Gastrocnemius medialis (tissue), 4 donors: ENCODE data around the gene MAP3K4. TPM values are rescaled to one million over a fixed set of nuclear protein-coding genes. Genes with fewer than 3 reads are reported as not detected.

Experiments used
- ATAC-seq, 2 donors: fragments of 150-250 bp; one replicate each; pipeline ENCODE4 v1.9.1; 2016
- DNase-seq, 2 donors: peaks; one replicate each; pipeline ENCODE4 v3.0.0-alpha.2; 2019
- H3K27ac ChIP-seq, 4 donors: fragments of 200-600 bp; sonication (generic); 1 replicate in 1 of 4; 2 replicates in 3 of 4; pipeline ENCODE4 v1.5.1; 2016 to 2018; ENCODE audit warnings: mild to moderate bottlenecking in 2 of 4, moderate library complexity in 1 of 4
- H3K27me3 ChIP-seq, 3 donors: fragments of 200-600 bp; sonication (generic) in 2 of 3; 1 replicate in 1 of 3; 2 replicates in 2 of 3; pipeline versions ENCODE4 v1.5.1 to v1.6.0; 2016 to 2019; ENCODE audit warnings: mild to moderate bottlenecking in 1 of 3, moderate library complexity in 1 of 3
- H3K36me3 ChIP-seq, 2 donors: fragments of 200-600 bp; sonication (generic) in 1 of 2; one replicate each; pipeline ENCODE4 v1.5.1; 2017 to 2018
- H3K4me1 ChIP-seq, 2 donors: fragments of 200-600 bp; sonication (generic) in 1 of 2; one replicate each; pipeline ENCODE4 v1.5.1; 2016 to 2017; ENCODE audit warnings: mild to moderate bottlenecking in 2 of 2
- H3K4me3 ChIP-seq, 4 donors: fragments of 200-600 bp; sonication (generic) in 3 of 4; 1 replicate in 1 of 4; 2 replicates in 3 of 4; pipeline ENCODE4 v1.5.1; 2016 to 2019; ENCODE audit warnings: mild to moderate bottlenecking in 2 of 4
- H3K9me3 ChIP-seq, 3 donors: fragments of 200-600 bp; sonication (generic) in 2 of 3; 1 replicate in 1 of 3; 2 replicates in 2 of 3; pipeline ENCODE4 v1.5.1; 2016 to 2019
- POLR2A ChIP-seq, 2 donors: fragments of 450-650 bp; IDR thresholded peaks; one replicate each; pipeline ENCODE4 v1.6.1; 2017; ENCODE audit warnings: antibody characterized with exemption in 2 of 2, mild to moderate bottlenecking in 2 of 2, moderate library complexity in 2 of 2
- in situ Hi-C, 4 donors: fragments of 200-750 bp; cut with MboI; loops; one replicate each; pipeline versions ENCODE4 v1.15.0 to v1.8.0; 2017; ENCODE audit warnings: low sequenced_read_pairs in 4 of 4
- intact Hi-C: fragments of 100-400 bp; cut with DNase I; formaldehyde crosslinking; loops from one replicate; pipeline ENCODE4 v1.15.1; 2023; ENCODE audit warnings: low total_unique reads
- total RNA-seq, 4 donors: library from RNA; depleted of rRNA; stranded (reverse); fragments of >200 nt; gene quantifications; one replicate each; pipeline versions ENCODE4 v1.1.0 to v1.2.3, GENCODE V29; 2016
- TF ChIP-seq, protein P1 (sequence below), 5 experiments: fragments of 450-650 bp in 3 of 5; fragments of 200-600 bp in 2 of 5; sonication (generic) in 2 of 5; IDR thresholded peaks in 4 of 5; conservative IDR thresholded peaks in 1 of 5; 1 replicate in 4 of 5; 2 replicates in 1 of 5; pipeline ENCODE4 v1.5.1; 2016 to 2019; ENCODE audit warnings: antibody characterized with exemption in 5 of 5, mild to moderate bottlenecking in 3 of 5, moderate library complexity in 3 of 5

The MAP3K4 gene
- total RNA-seq, 4 donors from 2014 or later: 17.4 to 28.1 (median 23.6) TPM

GRCh38 chr6:161066511-161066910, 74.9 kb downstream of the MAP3K4 start:
- intact Hi-C loops: no loop called here
- H3K27me3 ChIP-seq: no peaks in the 10 kb centered on the region
- H3K4me3 ChIP-seq: no peak overlapping the region
- no peak for ATAC-seq
- no peaks in the 10 kb centered on the region for H3K4me1 ChIP-seq
- H3K36me3 ChIP-seq: no peaks in the 10 kb centered on the region
- in situ Hi-C loops: no loop called here
- TF ChIP-seq, protein P1, sequence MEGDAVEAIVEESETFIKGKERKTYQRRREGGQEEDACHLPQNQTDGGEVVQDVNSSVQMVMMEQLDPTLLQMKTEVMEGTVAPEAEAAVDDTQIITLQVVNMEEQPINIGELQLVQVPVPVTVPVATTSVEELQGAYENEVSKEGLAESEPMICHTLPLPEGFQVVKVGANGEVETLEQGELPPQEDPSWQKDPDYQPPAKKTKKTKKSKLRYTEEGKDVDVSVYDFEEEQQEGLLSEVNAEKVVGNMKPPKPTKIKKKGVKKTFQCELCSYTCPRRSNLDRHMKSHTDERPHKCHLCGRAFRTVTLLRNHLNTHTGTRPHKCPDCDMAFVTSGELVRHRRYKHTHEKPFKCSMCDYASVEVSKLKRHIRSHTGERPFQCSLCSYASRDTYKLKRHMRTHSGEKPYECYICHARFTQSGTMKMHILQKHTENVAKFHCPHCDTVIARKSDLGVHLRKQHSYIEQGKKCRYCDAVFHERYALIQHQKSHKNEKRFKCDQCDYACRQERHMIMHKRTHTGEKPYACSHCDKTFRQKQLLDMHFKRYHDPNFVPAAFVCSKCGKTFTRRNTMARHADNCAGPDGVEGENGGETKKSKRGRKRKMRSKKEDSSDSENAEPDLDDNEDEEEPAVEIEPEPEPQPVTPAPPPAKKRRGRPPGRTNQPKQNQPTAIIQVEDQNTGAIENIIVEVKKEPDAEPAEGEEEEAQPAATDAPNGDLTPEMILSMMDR (IDR thresholded peaks at IDR 0.05 in 4 of 5, conservative IDR thresholded peaks at IDR 0.05 in 1 of 5): no peak
- TF ChIP-seq POLR2A (IDR thresholded peaks at IDR 0.05): no peak
- no peak overlapping the region for H3K27ac ChIP-seq
- no peak for DNase-seq
- H3K9me3 ChIP-seq: no peaks in the 10 kb centered on the region

GRCh38 chr6:161067749-161068148, 76.2 kb downstream of the MAP3K4 start:
- no peaks in the 10 kb centered on the region for H3K9me3 ChIP-seq
- intact Hi-C loops: no loop called here
- H3K4me1 ChIP-seq: no peaks in the 10 kb centered on the region
- no peaks in the 10 kb centered on the region for H3K36me3 ChIP-seq
- ATAC-seq (no peak), DNase-seq (no peak)
- in situ Hi-C loops: no loop called here
- TF ChIP-seq, protein P1 (IDR thresholded peaks at IDR 0.05 in 4 of 5, conservative IDR thresholded peaks at IDR 0.05 in 1 of 5): no peak
- TF ChIP-seq POLR2A (IDR thresholded peaks at IDR 0.05): no peak
- no peak overlapping the region for H3K27ac ChIP-seq
- no peak overlapping the region for H3K4me3 ChIP-seq
- no peaks in the 10 kb centered on the region for H3K27me3 ChIP-seq

DNA sequence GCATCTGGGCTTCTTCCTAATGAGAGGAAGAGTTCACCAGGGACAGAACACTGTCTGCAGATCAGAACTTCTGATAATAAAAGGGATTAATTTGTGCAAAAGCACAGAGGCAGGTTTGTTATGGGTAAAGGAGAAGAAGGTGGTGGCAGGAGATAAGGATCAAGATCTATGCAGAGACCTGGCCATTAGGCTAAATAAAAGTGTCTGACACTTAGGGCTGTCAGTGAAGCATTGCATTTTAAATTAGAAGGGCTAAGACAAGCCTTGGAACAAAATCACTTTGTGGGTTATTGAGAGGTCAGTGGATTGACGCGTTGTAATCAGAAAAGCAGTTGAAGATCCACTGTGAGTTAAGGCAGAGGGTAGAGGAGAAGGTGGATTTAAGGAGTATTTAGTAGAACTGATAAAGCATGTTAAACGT, 76.8 kb downstream of the MAP3K4 start:
- H3K27me3 ChIP-seq: no peaks in the 10 kb centered on the region
- H3K27ac ChIP-seq: no peak overlapping the region
- DNase-seq: no peak
- H3K4me3 ChIP-seq: no peak overlapping the region
- no peaks in the 10 kb centered on the region for H3K4me1 ChIP-seq
- intact Hi-C loops (no loop called here), in situ Hi-C loops (no loop called here)
- H3K9me3 ChIP-seq: no peaks in the 10 kb centered on the region
- TF ChIP-seq POLR2A (IDR thresholded peaks at IDR 0.05): no peak
- TF ChIP-seq, protein P1 (IDR thresholded peaks at IDR 0.05 in 4 of 5, conservative IDR thresholded peaks at IDR 0.05 in 1 of 5): no peak
- ATAC-seq: no peak
- peaks cover 0 to 3% of the 10 kb centered on the region in 2 donors for H3K36me3 ChIP-seq

- Histone ChIP-seq H3K27me3 (no peaks in the 10 kb centered on the region), H3K4me1 (no peaks in the 10 kb centered on the region), H3K9me3 (no peaks in the 10 kb centered on the region), H3K36me3 (peaks cover 0 to 19% of the 10 kb centered on the region in 2 donors), H3K27ac (no peak overlapping the region), H3K4me3 (no peak overlapping the region)
- TF ChIP-seq, protein P1 (IDR thresholded peaks at IDR 0.05 in 4 of 5, conservative IDR thresholded peaks at IDR 0.05 in 1 of 5): no peak
- no peak for TF ChIP-seq POLR2A (IDR thresholded peaks at IDR 0.05)
- ATAC-seq (no peak), DNase-seq (no peak)
- in situ Hi-C loops: no loop called here
- intact Hi-C loops: no loop called here
Observed at GRCh38 chr6:161073930-161074329, 82.4 kb downstream of the MAP3K4 start.

DNA sequence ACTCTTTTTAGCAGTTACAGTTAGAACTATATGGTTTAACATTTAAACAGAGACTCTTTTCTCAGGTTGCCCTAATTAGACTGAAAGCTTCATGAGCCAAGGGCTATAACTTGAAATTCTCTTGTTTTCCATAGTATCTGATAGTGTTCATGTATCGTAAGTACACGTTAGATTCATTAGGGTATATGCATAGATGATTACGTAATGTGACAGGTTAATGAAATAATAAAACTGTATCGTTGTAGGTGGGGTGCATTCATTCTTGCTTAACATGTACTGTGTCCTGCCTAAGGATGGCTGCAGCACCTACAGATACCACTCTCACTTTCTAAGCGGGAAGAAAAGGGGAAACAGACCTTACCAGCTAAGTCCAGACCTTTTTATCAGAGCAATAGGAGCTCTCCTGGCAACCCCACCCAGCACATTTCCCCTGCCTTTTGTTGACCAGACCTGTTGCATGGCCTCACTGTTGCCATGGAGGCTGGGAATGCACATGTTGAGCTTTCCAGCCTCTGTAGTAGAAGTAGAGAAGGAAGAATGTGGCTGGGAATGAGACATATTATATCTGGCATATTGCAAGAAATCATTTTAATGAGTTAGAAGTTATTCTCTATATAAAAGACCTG, 83.0 kb downstream of the MAP3K4 start:
- H3K27ac ChIP-seq: no peak overlapping the region
- in situ Hi-C loops (no loop called here), intact Hi-C loops (no loop called here)
- no peaks in the 10 kb centered on the region for H3K9me3 ChIP-seq
- no peaks in the 10 kb centered on the region for H3K4me1 ChIP-seq
- TF ChIP-seq, protein P1 (IDR thresholded peaks at IDR 0.05 in 4 of 5, conservative IDR thresholded peaks at IDR 0.05 in 1 of 5): no peak
- no peak for TF ChIP-seq POLR2A (IDR thresholded peaks at IDR 0.05)
- ATAC-seq: no peak
- H3K27me3 ChIP-seq: no peaks in the 10 kb centered on the region
- H3K36me3 ChIP-seq: peaks cover 0 to 19% of the 10 kb centered on the region in 2 donors
- no peak for DNase-seq
- H3K4me3 ChIP-seq: no peak overlapping the region
